ENCODE measurements around the gene MYOF. TPM values are rescaled to one million over a fixed set of nuclear protein-coding genes. Genes with fewer than 3 reads are reported as not detected.

The MYOF gene
- total and polyA plus RNA-seq, 12 donors = 4.1 to 119 (median 49.6) TPM

DNA sequence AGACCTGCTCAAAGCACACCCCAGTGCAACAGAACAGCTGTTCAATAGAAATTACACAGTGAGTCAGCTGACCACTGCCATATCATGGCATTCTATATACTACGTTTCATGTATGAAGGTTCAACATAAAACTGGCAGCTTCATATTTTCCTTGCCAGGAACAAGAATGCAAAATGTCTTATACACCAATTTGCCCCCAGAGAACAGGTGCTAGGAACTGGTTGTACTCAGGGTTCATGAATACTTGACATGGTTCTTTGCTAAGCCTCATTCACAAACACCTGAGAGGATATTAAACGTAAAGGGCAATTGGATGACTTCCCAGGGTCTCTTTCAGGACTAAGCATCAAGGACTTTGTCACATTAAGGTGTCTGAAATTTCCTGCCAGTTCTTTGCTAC, 6.9 kb downstream of the MYOF start:
- Histone ChIP-seq H3K36me3 (replicated peaks in 1 of 2) (no peaks in the 10 kb centered on the region), H3K4me1 (replicated peaks in 1 of 2) (peaks cover 17 to 33% of the 10 kb centered on the region in 2 donors), H3K27ac (no peak overlapping the region), H3K27me3 (no peaks in the 10 kb centered on the region), H3K9me3 (replicated peaks in 1 of 3) (no peaks in the 10 kb centered on the region), H3K4me3 (no peak overlapping the region)
- intact Hi-C loops (cut with DNase I) = no loop called here
- TF ChIP-seq, protein P1, sequence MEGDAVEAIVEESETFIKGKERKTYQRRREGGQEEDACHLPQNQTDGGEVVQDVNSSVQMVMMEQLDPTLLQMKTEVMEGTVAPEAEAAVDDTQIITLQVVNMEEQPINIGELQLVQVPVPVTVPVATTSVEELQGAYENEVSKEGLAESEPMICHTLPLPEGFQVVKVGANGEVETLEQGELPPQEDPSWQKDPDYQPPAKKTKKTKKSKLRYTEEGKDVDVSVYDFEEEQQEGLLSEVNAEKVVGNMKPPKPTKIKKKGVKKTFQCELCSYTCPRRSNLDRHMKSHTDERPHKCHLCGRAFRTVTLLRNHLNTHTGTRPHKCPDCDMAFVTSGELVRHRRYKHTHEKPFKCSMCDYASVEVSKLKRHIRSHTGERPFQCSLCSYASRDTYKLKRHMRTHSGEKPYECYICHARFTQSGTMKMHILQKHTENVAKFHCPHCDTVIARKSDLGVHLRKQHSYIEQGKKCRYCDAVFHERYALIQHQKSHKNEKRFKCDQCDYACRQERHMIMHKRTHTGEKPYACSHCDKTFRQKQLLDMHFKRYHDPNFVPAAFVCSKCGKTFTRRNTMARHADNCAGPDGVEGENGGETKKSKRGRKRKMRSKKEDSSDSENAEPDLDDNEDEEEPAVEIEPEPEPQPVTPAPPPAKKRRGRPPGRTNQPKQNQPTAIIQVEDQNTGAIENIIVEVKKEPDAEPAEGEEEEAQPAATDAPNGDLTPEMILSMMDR (IDR thresholded peaks at IDR 0.05) = no peak
- no peak for TF ChIP-seq POLR2A (IDR thresholded peaks at IDR 0.05)
- 67 to 78% (median 73%) methylated on average over 2 of the region's 2 CpGs for WGBS, 4 donors
- no peak for DNase-seq

DNA sequence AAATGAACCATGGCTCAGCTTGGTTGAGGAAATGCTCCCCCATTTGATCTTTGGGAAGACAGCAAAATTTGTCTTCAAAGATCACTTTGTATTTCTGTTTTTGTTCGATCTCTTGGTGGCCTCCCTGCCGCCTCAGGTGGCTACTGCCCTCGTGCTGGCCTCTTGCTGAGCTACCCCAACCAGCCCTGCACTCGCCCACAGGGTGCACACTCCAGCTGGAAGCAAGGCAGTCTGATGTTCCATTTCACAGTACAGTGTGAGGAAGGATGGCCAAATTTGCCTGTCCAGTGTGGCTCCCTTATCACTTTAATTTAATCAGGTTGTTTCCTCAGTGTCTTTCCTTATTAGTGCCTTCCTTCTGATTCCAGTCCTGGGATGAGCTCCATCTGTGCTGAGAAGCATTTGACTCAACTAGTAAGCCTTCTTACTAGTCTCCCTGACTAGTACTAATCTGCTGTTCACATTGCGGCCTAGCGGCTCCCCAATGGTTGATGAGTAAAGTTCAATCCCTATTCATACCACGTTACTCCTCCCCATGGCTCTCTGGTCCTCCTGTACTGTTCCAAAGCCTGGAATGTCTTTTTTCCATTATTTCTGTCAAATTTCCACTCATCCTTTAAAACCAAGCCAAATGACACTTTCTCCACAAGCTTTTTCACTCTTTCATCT, 8.2 kb downstream of the MYOF start:
- peaks cover 24 to 39% of the 10 kb centered on the region in 2 donors for H3K4me1 ChIP-seq (replicated peaks in 1 of 2)
- no peaks in the 10 kb centered on the region for H3K36me3 ChIP-seq (replicated peaks in 1 of 2)
- H3K9me3 ChIP-seq (replicated peaks in 1 of 3) = no peaks in the 10 kb centered on the region
- TF ChIP-seq, protein P1 (IDR thresholded peaks at IDR 0.05) = no peak
- no peak for TF ChIP-seq POLR2A (IDR thresholded peaks at IDR 0.05)
- intact Hi-C loops (cut with DNase I) = no loop called here
- WGBS, 4 donors = 78 to 84% (median 82%) methylated on average over 7 of the region's 7 CpGs
- no peaks in the 10 kb centered on the region for H3K27me3 ChIP-seq
- peak overlapping the region in 2 of 5 donors; percentile 13 to 26 for H3K27ac ChIP-seq
- peak in 1 of 7 donors; percentile 25 for DNase-seq
- H3K4me3 ChIP-seq = no peak overlapping the region

DNA sequence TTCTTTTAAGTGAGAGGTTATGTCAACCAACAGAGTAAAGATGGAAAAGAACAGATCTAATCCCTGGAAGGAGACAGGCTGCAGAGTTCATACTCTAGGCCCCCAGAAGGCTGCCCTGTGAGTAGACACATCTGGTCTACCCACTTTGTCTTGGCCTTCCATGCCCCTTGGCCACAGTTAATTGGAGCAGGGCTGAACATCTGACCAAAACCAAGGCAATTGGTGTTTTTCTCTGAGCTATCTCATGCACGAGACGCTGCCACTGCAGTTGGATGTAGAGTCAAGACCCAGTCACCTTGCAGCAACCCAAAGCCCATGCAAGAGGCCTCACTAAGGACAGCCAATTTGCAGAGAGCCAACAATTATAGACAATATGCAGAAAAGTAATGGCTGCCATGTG, 9.0 kb downstream of the MYOF start:
- 83 to 98% (median 91%) methylated on average over 2 of the region's 2 CpGs for WGBS, 4 donors
- Histone ChIP-seq H3K27ac (peak overlapping the region in 1 of 5 donors; percentile 14), H3K36me3 (replicated peaks in 1 of 2) (no peaks in the 10 kb centered on the region), H3K9me3 (replicated peaks in 1 of 3) (no peaks in the 10 kb centered on the region), H3K4me1 (replicated peaks in 1 of 2) (peaks cover 30 to 46% of the 10 kb centered on the region in 2 donors), H3K4me3 (no peak overlapping the region), H3K27me3 (no peaks in the 10 kb centered on the region)
- TF ChIP-seq POLR2A (IDR thresholded peaks at IDR 0.05) = no peak
- intact Hi-C loops (cut with DNase I) = no loop called here
- DNase-seq = peak in 1 of 7 donors; percentile 44

DNA sequence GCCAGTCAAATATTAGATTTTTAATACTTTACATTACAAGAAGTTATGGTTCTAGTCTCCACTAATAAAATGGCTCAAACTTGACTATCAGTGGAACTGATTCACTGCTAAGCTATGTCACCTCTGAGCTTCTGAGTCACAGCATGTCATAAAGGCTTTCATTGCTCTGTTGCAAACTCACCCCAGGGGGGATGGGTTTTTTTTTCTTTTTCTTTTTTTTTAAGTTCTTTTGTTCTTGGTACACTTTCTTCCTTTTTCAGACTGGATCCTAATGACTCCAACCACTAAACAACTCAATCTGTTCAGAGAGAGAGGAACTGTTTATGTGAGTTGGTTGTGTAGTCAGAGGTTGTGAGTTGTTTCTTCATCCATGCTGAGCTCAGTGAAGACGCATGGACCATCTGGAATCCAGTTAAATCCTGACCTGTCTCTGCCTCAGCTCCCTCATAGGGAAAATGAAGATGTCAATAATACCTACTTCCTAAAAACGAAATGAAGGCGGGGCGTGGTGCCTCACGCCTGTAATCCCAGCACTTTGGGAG, 11.0 kb downstream of the MYOF start:
- H3K27me3 ChIP-seq = no peaks in the 10 kb centered on the region
- TF ChIP-seq, protein P1 (IDR thresholded peaks at IDR 0.05) = no peak
- TF ChIP-seq POLR2A (IDR thresholded peaks at IDR 0.05) = no peak
- H3K4me1 ChIP-seq (replicated peaks in 1 of 2) = peaks cover 42 to 53% of the 10 kb centered on the region in 2 donors
- no peaks in the 10 kb centered on the region for H3K36me3 ChIP-seq (replicated peaks in 1 of 2)
- WGBS, 4 donors = 73 to 87% (median 85%) methylated on average over 5 of the region's 5 CpGs
- DNase-seq = peak in 4 of 7 donors; percentile 54 to 67 (median 58)
- intact Hi-C loops (cut with DNase I) = no loop called here
- H3K4me3 ChIP-seq = no peak overlapping the region
- H3K27ac ChIP-seq = peak overlapping the region; percentile 10 to 91 (median 87)
- no peaks in the 10 kb centered on the region for H3K9me3 ChIP-seq (replicated peaks in 1 of 3)
